MCF 10A (cell line): ENCODE data around the gene ACBD4. TPM values are rescaled to one million over a fixed set of nuclear protein-coding genes. Genes with fewer than 3 reads are reported as not detected.

Experiments
- BruUV-seq: library from RNA; stranded (reverse); fragments of 400-500 nt; replicated peaks from 2 replicates; lab custom pipeline; 2021; lab: Mats Ljungman, UMichigan
- CTCF ChIA-PET: fragments of 300-600 bp; sonication (Branson Sonifier 250); formaldehyde crosslinking; extraction: SDS; loops from one replicate; lab custom pipeline; 2021; ENCODE audit warnings: antibody characterized with exemption, inconsistent platforms; lab: Yijun Ruan, JAX
- POLR2A ChIA-PET: fragments of 300-600, 350-650 bp; sonication (Branson Sonifier 250); formaldehyde crosslinking; extraction: SDS; loops from one replicate; lab custom pipeline; 2020; ENCODE audit warnings: antibody characterized with exemption, inconsistent platforms; lab: Yijun Ruan, JAX
- DNase-seq: peaks from one replicate; pipeline ENCODE4 v3.0.0-alpha.2; 2018; ENCODE audit not compliant: unreplicated experiment
- H3K27ac Mint-ChIP-seq: one replicate; pipeline ENCODE4 v1.8.0; 2022; ENCODE audit warnings: mild to moderate bottlenecking, low read depth, mixed read lengths; ENCODE audit not compliant: unreplicated experiment
- H3K27me3 Mint-ChIP-seq: one replicate; pipeline ENCODE4 v1.8.0; 2022; ENCODE audit warnings: mixed read lengths; ENCODE audit not compliant: insufficient read depth, unreplicated experiment
- H3K36me3 Mint-ChIP-seq: one replicate; pipeline ENCODE4 v1.8.0; 2022; ENCODE audit warnings: mild to moderate bottlenecking, moderate library complexity, mixed read lengths; ENCODE audit not compliant: insufficient read depth, unreplicated experiment
- H3K4me1 Mint-ChIP-seq: one replicate; pipeline ENCODE4 v1.8.0; 2022; ENCODE audit warnings: mixed read lengths; ENCODE audit not compliant: insufficient read depth, unreplicated experiment
- H3K4me3 Mint-ChIP-seq: one replicate; pipeline ENCODE4 v1.8.0; 2022; ENCODE audit warnings: mild to moderate bottlenecking, moderate library complexity, mixed read lengths; ENCODE audit not compliant: unreplicated experiment
- H3K9me3 Mint-ChIP-seq: one replicate; pipeline ENCODE4 v1.8.0; 2022; ENCODE audit warnings: mixed read lengths; ENCODE audit not compliant: unreplicated experiment
- CTCF ChIP-seq: fragments of 200-600 bp; IDR thresholded peaks from one replicate; pipeline ENCODE4 v1.8.0; 2022; ENCODE audit warnings: antibody characterized with exemption, mild to moderate bottlenecking; ENCODE audit not compliant: unreplicated experiment
- intact Hi-C: fragments of 100-400 bp; cut with micrococcal nuclease; formaldehyde crosslinking; loops from 2 replicates; pipeline ENCODE4 v1.14.1; 2022
- microRNA-seq: library from miRNA; unstranded; fragments of <30 nt; microRNA quantifications from one replicate; pipeline ENCODE4 v1.2.0, GENCODE V29; 2022
- total RNA-seq: library from RNA; stranded (reverse); gene quantifications from 2 replicates; pipeline ENCODE4 v1.2.3, GENCODE V29; 2022

The ACBD4 gene
- total RNA-seq, 1 experiment from 2014 or later = 7.8 TPM

DNA sequence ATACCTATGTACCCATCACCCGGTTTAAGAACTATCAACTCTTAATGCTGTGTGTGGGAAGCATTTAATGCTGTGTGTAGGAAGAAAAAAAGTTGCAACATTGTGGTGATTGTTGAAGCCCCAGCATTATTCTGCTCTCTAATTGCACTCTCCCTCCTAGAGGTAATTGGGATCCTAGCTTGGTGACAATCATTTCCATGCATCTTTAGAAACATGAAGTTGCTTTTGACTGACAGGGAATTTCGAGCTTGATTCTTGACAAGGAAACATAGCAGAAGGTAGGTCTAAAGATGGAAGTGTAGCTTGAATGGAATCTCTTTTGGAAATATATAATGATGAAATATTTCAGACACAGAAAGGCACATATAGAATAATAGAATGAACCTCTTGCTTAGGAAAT lies 53.5 kb downstream of the ACBD4 start:
- Mint-ChIP-seq H3K9me3 (no peaks in the 10 kb centered on the region), H3K4me1 (peaks cover 5% of the 10 kb centered on the region), H3K27ac (no peak overlapping the region), H3K36me3 (peaks cover 6% of the 10 kb centered on the region), H3K27me3 (no peaks in the 10 kb centered on the region), H3K4me3 (no peak overlapping the region)
- intact Hi-C loops = no loop called here
- CTCF ChIA-PET = interaction anchor here (0.9 to 1.6 kb wide), 5 partner anchors 8 to 54 kb away, joined by 4 to 8 read pairs (median 6); partner anchors contain the start of gene ACBD4
- POLR2A ChIA-PET = interaction anchor here (1.0 to 15.0 kb wide), 3 partner anchors 8 to 38 kb away, joined by 3 to 396 read pairs (median 4); partner anchors contain the start of gene HEXIM1
- DNase-seq = no peak
- no TSS peak for BruUV-seq
- TF ChIP-seq CTCF = no peak

GRCh38 chr17:45190503-45191255 lies 55.2 kb downstream of the ACBD4 start:
- Mint-ChIP-seq H3K27ac (no peak overlapping the region), H3K4me1 (no peaks in the 10 kb centered on the region), H3K36me3 (peaks cover 6% of the 10 kb centered on the region), H3K27me3 (no peaks in the 10 kb centered on the region), H3K9me3 (no peaks in the 10 kb centered on the region), H3K4me3 (no peak overlapping the region)
- CTCF ChIA-PET = interaction anchor here (0.6 to 2.5 kb wide), 13 partner anchors 7 to 311 kb away, joined by 3 to 12 read pairs (median 4); partner anchors contain the start of gene ACBD4
- BruUV-seq = no TSS peak
- no peak for DNase-seq
- POLR2A ChIA-PET = interaction anchor here (1.1 to 15.0 kb wide), 3 partner anchors 19 to 39 kb away, joined by 3 to 396 read pairs (median 5); partner anchors contain the start of genes HEXIM1 and HEXIM2
- no peak for TF ChIP-seq CTCF
- intact Hi-C loops = no loop called here

Small RNAs within 50 kb of the gene (microRNA-seq; reads per million reads assigned to microRNA genes)
- not detected for gene MIR6784

Other genes starting within 250 kb of the ACBD4 start
- 119 and 125 TPM in 2 replicates for gene EFTUD2, start 236.2 kb upstream of the ACBD4 start, total RNA-seq
- not detected in 2 replicates for gene GFAP, start 220.2 kb upstream of the ACBD4 start, total RNA-seq
- 11.2 and 17.5 TPM in 2 replicates for gene KIF18B, start 187.9 kb upstream of the ACBD4 start, total RNA-seq
- 0.56 and 0.96 TPM in 2 replicates for gene C1QL1, start 167.4 kb upstream of the ACBD4 start, total RNA-seq
- 23.1 and 23.3 TPM in 2 replicates for gene DCAKD, start 84.1 kb upstream of the ACBD4 start, total RNA-seq
- 85.3 and 89.7 TPM in 2 replicates for gene NMT1, start 74.4 kb upstream of the ACBD4 start, total RNA-seq
- gene PLCD3, start 3.2 kb upstream of the ACBD4 start, total RNA-seq = 54.5 and 69.7 TPM in 2 replicates
- gene HEXIM1, start 12.8 kb downstream of the ACBD4 start, total RNA-seq = 22.5 and 26.7 TPM in 2 replicates
- 5.1 and 7.7 TPM in 2 replicates for gene HEXIM2, start 26.2 kb downstream of the ACBD4 start, total RNA-seq
- 28.1 and 35.8 TPM in 2 replicates for gene FMNL1, start 86.2 kb downstream of the ACBD4 start, total RNA-seq
- gene SPATA32, start 126.4 kb downstream of the ACBD4 start, total RNA-seq = not detected in 2 replicates
- 5.3 and 9.2 TPM in 2 replicates for gene MAP3K14, start 181.3 kb downstream of the ACBD4 start, total RNA-seq